Smooth muscle cell (in vitro differentiated cells): ENCODE data around the gene SPOCK3. TPM values are rescaled to one million over a fixed set of nuclear protein-coding genes. Genes with fewer than 3 reads are reported as not detected.

Experiments
- DNase-seq: peaks from one replicate; lab custom pipeline; 2025; ENCODE audit not compliant: unreplicated experiment; lab: John Stamatoyannopoulos, UW
- H2AFZ ChIP-seq: fragments of 200-600 bp; sonication (generic); 2 replicates; pipeline ENCODE4 v1.6.0; 2016; ENCODE audit warnings: antibody characterized with exemption, low read depth, mild to moderate bottlenecking
- H3F3A ChIP-seq: fragments of 200-600 bp; sonication (generic); 2 replicates; pipeline ENCODE4 v1.6.0; 2017; ENCODE audit warnings: antibody characterized with exemption, low read depth
- H3K27ac ChIP-seq: fragments of 200-600 bp; sonication (generic); 2 replicates; pipeline ENCODE4 v1.5.1; 2016; ENCODE audit warnings: low read depth, mild to moderate bottlenecking
- H3K27me3 ChIP-seq: fragments of 200-600 bp; sonication (generic); 2 replicates; pipeline ENCODE4 v1.6.1; 2016; ENCODE audit warnings: low read depth, mild to moderate bottlenecking
- H3K36me3 ChIP-seq: fragments of 200-600 bp; sonication (generic); 2 replicates; pipeline ENCODE4 v1.5.1; 2016; ENCODE audit warnings: low read depth
- H3K4me1 ChIP-seq: fragments of 200-600 bp; sonication (generic); 2 replicates; pipeline ENCODE4 v1.5.1; 2016; ENCODE audit warnings: low read depth
- H3K4me2 ChIP-seq: fragments of 200-600 bp; sonication (generic); 2 replicates; pipeline ENCODE4 v1.6.0; 2016; ENCODE audit warnings: mild to moderate bottlenecking
- H3K4me3 ChIP-seq: fragments of 200-600 bp; sonication (generic); 2 replicates; pipeline ENCODE4 v1.5.1; 2016; ENCODE audit warnings: mild to moderate bottlenecking
- H3K79me2 ChIP-seq: fragments of 200-600 bp; sonication (generic); 2 replicates; pipeline ENCODE4 v1.6.0; 2016; ENCODE audit warnings: low read depth, mild to moderate bottlenecking
- H3K9ac ChIP-seq: fragments of 200-600 bp; sonication (generic); 2 replicates; pipeline ENCODE4 v1.6.0; 2016; ENCODE audit warnings: low read depth
- H3K9me3 ChIP-seq: fragments of 200-600 bp; sonication (generic); replicated peaks from 2 replicates; pipeline ENCODE4 v1.5.1; 2016; ENCODE audit warnings: low read depth
- H4K20me1 ChIP-seq: fragments of 200-600 bp; sonication (generic); 2 replicates; pipeline ENCODE4 v1.6.0; 2016; ENCODE audit warnings: low read depth
- WGBS: methylation state at CpG from one replicate; pipeline ENCODE4 v1.1.7; 2016; ENCODE audit warnings: low lambda C conversion rate; 5-methylcytosine and 5-hydroxymethylcytosine counted together
- polyA plus RNA-seq: library from polyadenylated mRNA; unstranded; fragments of >200 nt; fragmentation: Nextera tagmentation; extraction: Ambion mirVana; gene quantifications from 2 replicates; pipeline ENCODE4 v1.2.1, GENCODE V29; 2016
- total RNA-seq: library from RNA; depleted of rRNA; stranded (reverse); fragments of >200 nt; gene quantifications from 2 replicates; pipeline ENCODE4 v1.2.3, GENCODE V29; 2014
- TF ChIP-seq, protein P1 (sequence below): fragments of 200-600 bp; sonication (generic); IDR thresholded peaks from 2 replicates; pipeline ENCODE4 v1.5.1; 2017; ENCODE audit warnings: borderline replicate concordance, mild to moderate bottlenecking, antibody characterized with exemption; ENCODE audit not compliant: insufficient read depth, poor library complexity, severe bottlenecking

The SPOCK3 gene
- total and polyA plus RNA-seq, 2 experiments from 2014 or later, result 0.49 TPM; not detected in 1

DNA sequence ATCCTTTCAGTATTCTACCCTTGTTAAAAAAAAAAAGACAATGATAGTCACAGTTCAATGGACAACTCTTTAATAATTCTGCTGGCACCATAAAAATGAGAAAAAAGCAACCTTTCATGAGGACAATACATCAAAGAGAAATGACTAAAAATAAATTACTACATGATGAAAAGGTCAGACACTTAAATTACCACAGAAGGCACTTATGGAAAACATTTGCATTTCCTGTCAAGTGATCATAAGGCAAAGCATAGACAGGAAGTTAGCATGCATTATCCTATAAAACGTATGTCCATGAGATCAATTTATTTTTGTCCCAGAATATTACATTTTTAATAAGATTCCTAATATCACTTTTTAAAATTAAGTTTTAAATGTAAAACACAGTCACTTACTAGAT is 303.8 kb downstream of the SPOCK3 start:
- Histone ChIP-seq H2AFZ (no peak overlapping the region), H3K79me2 (no peaks in the 10 kb centered on the region), H3K4me3 (no peak overlapping the region), H3K4me1 (no peaks in the 10 kb centered on the region), H3K36me3 (no peaks in the 10 kb centered on the region), H3K9me3 (no peaks in the 10 kb centered on the region), H3K4me2 (no peak overlapping the region), H3F3A (no peaks in the 10 kb centered on the region), H3K27ac (no peak overlapping the region), H4K20me1 (no peaks in the 10 kb centered on the region), H3K9ac (no peak overlapping the region), H3K27me3 (no peaks in the 10 kb centered on the region)
- WGBS, result 92% methylated on average over 1 of the region's 1 CpG
- no peak for DNase-seq
- TF ChIP-seq, protein P1, sequence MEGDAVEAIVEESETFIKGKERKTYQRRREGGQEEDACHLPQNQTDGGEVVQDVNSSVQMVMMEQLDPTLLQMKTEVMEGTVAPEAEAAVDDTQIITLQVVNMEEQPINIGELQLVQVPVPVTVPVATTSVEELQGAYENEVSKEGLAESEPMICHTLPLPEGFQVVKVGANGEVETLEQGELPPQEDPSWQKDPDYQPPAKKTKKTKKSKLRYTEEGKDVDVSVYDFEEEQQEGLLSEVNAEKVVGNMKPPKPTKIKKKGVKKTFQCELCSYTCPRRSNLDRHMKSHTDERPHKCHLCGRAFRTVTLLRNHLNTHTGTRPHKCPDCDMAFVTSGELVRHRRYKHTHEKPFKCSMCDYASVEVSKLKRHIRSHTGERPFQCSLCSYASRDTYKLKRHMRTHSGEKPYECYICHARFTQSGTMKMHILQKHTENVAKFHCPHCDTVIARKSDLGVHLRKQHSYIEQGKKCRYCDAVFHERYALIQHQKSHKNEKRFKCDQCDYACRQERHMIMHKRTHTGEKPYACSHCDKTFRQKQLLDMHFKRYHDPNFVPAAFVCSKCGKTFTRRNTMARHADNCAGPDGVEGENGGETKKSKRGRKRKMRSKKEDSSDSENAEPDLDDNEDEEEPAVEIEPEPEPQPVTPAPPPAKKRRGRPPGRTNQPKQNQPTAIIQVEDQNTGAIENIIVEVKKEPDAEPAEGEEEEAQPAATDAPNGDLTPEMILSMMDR, result no peak

DNA sequence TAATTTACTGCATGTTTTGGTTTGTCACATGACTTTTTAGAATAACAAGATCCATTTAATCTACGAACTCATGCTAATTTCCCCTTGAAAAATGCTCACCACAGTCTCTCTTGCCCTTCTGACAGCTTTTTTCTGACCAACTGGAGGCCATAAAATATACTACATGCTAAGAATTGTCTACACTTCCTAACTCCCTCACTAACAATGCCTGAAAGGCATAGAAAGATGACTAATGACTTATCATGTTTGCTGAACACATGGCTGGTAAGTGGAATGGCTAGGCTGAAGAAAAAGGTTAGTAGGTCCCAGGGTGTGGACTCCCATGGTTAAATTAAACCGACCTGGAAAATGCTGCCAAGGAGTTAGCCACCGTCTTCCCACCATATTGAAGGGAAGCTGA is 309.9 kb downstream of the SPOCK3 start:
- DNase-seq, result no peak
- Histone ChIP-seq H2AFZ (no peak overlapping the region), H3K4me3 (no peak overlapping the region), H3K79me2 (no peaks in the 10 kb centered on the region), H3K9ac (no peak overlapping the region), H3F3A (no peaks in the 10 kb centered on the region), H3K9me3 (no peaks in the 10 kb centered on the region), H3K36me3 (no peaks in the 10 kb centered on the region), H3K4me2 (no peak overlapping the region), H3K27me3 (no peaks in the 10 kb centered on the region), H4K20me1 (no peaks in the 10 kb centered on the region), H3K27ac (no peak overlapping the region), H3K4me1 (no peaks in the 10 kb centered on the region)
- TF ChIP-seq, protein P1, result no peak
- WGBS, result 86% methylated on average over 3 of the region's 3 CpGs

DNA sequence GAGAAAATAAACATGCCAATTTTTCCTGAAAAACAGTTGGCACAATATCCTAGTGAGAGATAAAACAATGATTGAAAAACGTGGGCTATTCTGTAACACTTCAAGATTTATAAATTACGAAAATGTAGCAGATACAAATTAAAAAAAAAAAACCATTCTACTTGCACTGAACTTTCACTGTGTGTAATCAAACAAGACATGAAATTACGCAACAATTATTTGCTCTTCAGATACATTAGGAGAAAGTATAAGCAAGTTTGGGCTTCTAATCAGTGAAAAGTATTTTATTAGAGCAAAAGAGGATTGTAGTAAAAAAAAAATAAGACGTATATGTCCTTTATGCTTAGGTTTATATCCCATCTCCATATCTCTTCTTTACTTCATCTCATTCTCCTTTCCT is 320.4 kb downstream of the SPOCK3 start:
- WGBS, result 79% methylated on average over 4 of the region's 4 CpGs
- H3K27ac ChIP-seq, result no peak overlapping the region
- TF ChIP-seq, protein P1, result no peak
- H3K79me2 ChIP-seq, result no peaks in the 10 kb centered on the region
- no peaks in the 10 kb centered on the region for H3F3A ChIP-seq
- H3K4me1 ChIP-seq, result no peaks in the 10 kb centered on the region
- H4K20me1 ChIP-seq, result no peaks in the 10 kb centered on the region
- no peak overlapping the region for H2AFZ ChIP-seq
- no peaks in the 10 kb centered on the region for H3K9me3 ChIP-seq
- no peaks in the 10 kb centered on the region for H3K36me3 ChIP-seq
- H3K4me3 ChIP-seq, result no peak overlapping the region
- no peak overlapping the region for H3K9ac ChIP-seq
- no peak for DNase-seq
- no peaks in the 10 kb centered on the region for H3K27me3 ChIP-seq
- H3K4me2 ChIP-seq, result no peak overlapping the region

DNA sequence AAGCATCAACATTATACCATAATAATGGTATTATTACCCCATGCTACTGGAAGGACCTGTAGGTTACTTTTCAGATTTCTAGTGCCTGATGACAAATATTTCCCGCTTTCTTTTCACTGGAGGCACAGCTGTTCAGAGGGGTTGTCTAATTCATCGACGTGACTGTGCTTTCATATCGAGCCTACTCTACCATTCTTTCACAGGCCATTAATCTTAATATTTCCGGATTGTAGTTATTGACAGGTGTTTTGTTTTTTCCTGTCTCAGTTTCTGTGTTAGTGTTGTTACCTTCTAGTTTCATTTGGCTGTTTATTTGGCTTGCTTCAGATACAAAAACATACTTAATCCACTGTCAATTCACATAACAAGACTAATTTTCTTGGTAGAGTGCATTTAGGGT is 330.9 kb downstream of the SPOCK3 start:
- no peaks in the 10 kb centered on the region for H3K4me1 ChIP-seq
- H3K9me3 ChIP-seq, result no peaks in the 10 kb centered on the region
- no peaks in the 10 kb centered on the region for H3K36me3 ChIP-seq
- WGBS, result 91% methylated on average over 5 of the region's 5 CpGs
- H3K27ac ChIP-seq, result no peak overlapping the region
- TF ChIP-seq, protein P1, result no peak
- H3K9ac ChIP-seq, result no peak overlapping the region
- no peak overlapping the region for H2AFZ ChIP-seq
- H3K79me2 ChIP-seq, result no peaks in the 10 kb centered on the region
- DNase-seq, result no peak
- no peaks in the 10 kb centered on the region for H3F3A ChIP-seq
- no peaks in the 10 kb centered on the region for H4K20me1 ChIP-seq
- no peak overlapping the region for H3K4me3 ChIP-seq
- no peaks in the 10 kb centered on the region for H3K27me3 ChIP-seq
- H3K4me2 ChIP-seq, result no peak overlapping the region
